ENCODE measurements around the gene ASF1A.

Gene ASF1A

GRCh38 chr6:118859517-118860064, 34.4 kb upstream of the ASF1A start:
- no peak overlapping the region for H3K18ac ChIP-seq (ENCODE audit: low read length)
- H2BK5ac ChIP-seq (ENCODE audit: low read depth, low read length, poor library complexity): no peak overlapping the region
- H3K9me3 ChIP-seq (ENCODE audit: insufficient read depth, low read depth, low read length): no peaks in the 10 kb centered on the region
- no peak overlapping the region for H3K9ac ChIP-seq (ENCODE audit: low read length)
- H3K36me3 ChIP-seq (ENCODE audit: control insufficient read depth in 1 of 2, insufficient read depth in 2 of 2, low read length in 2 of 2): no peaks in the 10 kb centered on the region
- H4K91ac ChIP-seq (ENCODE audit: low read depth, low read length): no peak overlapping the region
- no peak for DNase-seq
- H4K12ac ChIP-seq (ENCODE audit: low read depth, low read length): no peak overlapping the region
- no peak overlapping the region for H2BK120ac ChIP-seq (ENCODE audit: insufficient read depth, low read length, poor library complexity)
- H3K79me2 ChIP-seq (ENCODE audit: control insufficient read depth, insufficient read depth, low read length, poor library complexity): no peaks in the 10 kb centered on the region
- H2BK12ac ChIP-seq (ENCODE audit: low read length): no peak overlapping the region
- H2AFZ ChIP-seq (ENCODE audit: insufficient read depth, low read length, poor library complexity): no peak overlapping the region
- peaks cover 0 to 3% of the 10 kb centered on the region in 2 experiments for H3K4me1 ChIP-seq (ENCODE audit: control insufficient read depth in 1 of 2, insufficient read depth in 2 of 2, low read length in 2 of 2)
- no peak overlapping the region for H3K4me3 ChIP-seq (ENCODE audit: low read depth, low read length)
- H3K4ac ChIP-seq (ENCODE audit: low read depth, low read length): no peak overlapping the region
- H3K4me2 ChIP-seq (ENCODE audit: low read length): no peak overlapping the region
- WGBS (ENCODE audit: extremely low coverage, insufficient coverage, insufficient read length): no CpG with 5 or more reads among the region's 3 CpGs
- no peak overlapping the region for H3K14ac ChIP-seq (ENCODE audit: low read length)
- no peak overlapping the region for H3K27ac ChIP-seq (ENCODE audit: low read depth, low read length)
- H4K8ac ChIP-seq (ENCODE audit: low read depth, low read length): no peak overlapping the region
- no peak overlapping the region for H3K23ac ChIP-seq (ENCODE audit: low read length)
- no peak overlapping the region for H2AK5ac ChIP-seq (ENCODE audit: low read length)
- H3K27me3 ChIP-seq (ENCODE audit: insufficient read depth, low read length): no peaks in the 10 kb centered on the region
- H3K79me1 ChIP-seq (ENCODE audit: low read length): no peaks in the 10 kb centered on the region

GRCh38 chr6:118860363-118860762, 33.6 kb upstream of the ASF1A start:
- no peak overlapping the region for H3K4me3 ChIP-seq (ENCODE audit: low read depth, low read length)
- no peak overlapping the region for H2BK5ac ChIP-seq (ENCODE audit: low read depth, low read length, poor library complexity)
- H3K27me3 ChIP-seq (ENCODE audit: insufficient read depth, low read length): no peaks in the 10 kb centered on the region
- no peaks in the 10 kb centered on the region for H3K79me2 ChIP-seq (ENCODE audit: control insufficient read depth, insufficient read depth, low read length, poor library complexity)
- peaks cover 0 to 3% of the 10 kb centered on the region in 2 experiments for H3K4me1 ChIP-seq (ENCODE audit: control insufficient read depth in 1 of 2, insufficient read depth in 2 of 2, low read length in 2 of 2)
- no peak overlapping the region for H2BK120ac ChIP-seq (ENCODE audit: insufficient read depth, low read length, poor library complexity)
- H3K27ac ChIP-seq (ENCODE audit: low read depth, low read length): no peak overlapping the region
- H4K8ac ChIP-seq (ENCODE audit: low read depth, low read length): no peak overlapping the region
- no peak overlapping the region for H3K9ac ChIP-seq (ENCODE audit: low read length)
- H3K36me3 ChIP-seq (ENCODE audit: control insufficient read depth in 1 of 2, insufficient read depth in 2 of 2, low read length in 2 of 2): no peaks in the 10 kb centered on the region
- no peaks in the 10 kb centered on the region for H3K79me1 ChIP-seq (ENCODE audit: low read length)
- H2AK5ac ChIP-seq (ENCODE audit: low read length): no peak overlapping the region
- no peak overlapping the region for H3K4ac ChIP-seq (ENCODE audit: low read depth, low read length)
- H2BK12ac ChIP-seq (ENCODE audit: low read length): no peak overlapping the region
- no peak overlapping the region for H3K14ac ChIP-seq (ENCODE audit: low read length)
- no peak overlapping the region for H4K12ac ChIP-seq (ENCODE audit: low read depth, low read length)
- H3K18ac ChIP-seq (ENCODE audit: low read length): no peak overlapping the region
- WGBS (ENCODE audit: extremely low coverage, insufficient coverage, insufficient read length): no CpG with 5 or more reads among the region's 1 CpG
- H3K4me2 ChIP-seq (ENCODE audit: low read length): no peak overlapping the region
- H3K9me3 ChIP-seq (ENCODE audit: insufficient read depth, low read depth, low read length): no peaks in the 10 kb centered on the region
- no peak overlapping the region for H2AFZ ChIP-seq (ENCODE audit: insufficient read depth, low read length, poor library complexity)
- DNase-seq: no peak
- H3K23ac ChIP-seq (ENCODE audit: low read length): no peak overlapping the region
- H4K91ac ChIP-seq (ENCODE audit: low read depth, low read length): no peak overlapping the region

- H3K4me3 ChIP-seq (ENCODE audit: low read depth, low read length): no peak overlapping the region
- H3K79me2 ChIP-seq (ENCODE audit: control insufficient read depth, insufficient read depth, low read length, poor library complexity): no peaks in the 10 kb centered on the region
- no peaks in the 10 kb centered on the region for H3K79me1 ChIP-seq (ENCODE audit: low read length)
- no peak overlapping the region for H3K18ac ChIP-seq (ENCODE audit: low read length)
- H3K23ac ChIP-seq (ENCODE audit: low read length): no peak overlapping the region
- H3K4me1 ChIP-seq (ENCODE audit: control insufficient read depth in 1 of 2, insufficient read depth in 2 of 2, low read length in 2 of 2): peaks cover 0 to 3% of the 10 kb centered on the region in 2 experiments
- H3K27ac ChIP-seq (ENCODE audit: low read depth, low read length): no peak overlapping the region
- no CpG with 5 or more reads among the region's 10 CpGs for WGBS (ENCODE audit: extremely low coverage, insufficient coverage, insufficient read length)
- no peak overlapping the region for H2BK12ac ChIP-seq (ENCODE audit: low read length)
- H3K36me3 ChIP-seq (ENCODE audit: control insufficient read depth in 1 of 2, insufficient read depth in 2 of 2, low read length in 2 of 2): no peaks in the 10 kb centered on the region
- H2AK5ac ChIP-seq (ENCODE audit: low read length): no peak overlapping the region
- H4K12ac ChIP-seq (ENCODE audit: low read depth, low read length): no peak overlapping the region
- no peak overlapping the region for H4K8ac ChIP-seq (ENCODE audit: low read depth, low read length)
- H3K27me3 ChIP-seq (ENCODE audit: insufficient read depth, low read length): no peaks in the 10 kb centered on the region
- no peak overlapping the region for H4K91ac ChIP-seq (ENCODE audit: low read depth, low read length)
- H2AFZ ChIP-seq (ENCODE audit: insufficient read depth, low read length, poor library complexity): no peak overlapping the region
- H3K9ac ChIP-seq (ENCODE audit: low read length): peak overlapping the region; percentile 23
- no peak overlapping the region for H3K4ac ChIP-seq (ENCODE audit: low read depth, low read length)
- no peak overlapping the region for H2BK5ac ChIP-seq (ENCODE audit: low read depth, low read length, poor library complexity)
- no peak for DNase-seq
- no peak overlapping the region for H3K14ac ChIP-seq (ENCODE audit: low read length)
- no peak overlapping the region for H2BK120ac ChIP-seq (ENCODE audit: insufficient read depth, low read length, poor library complexity)
- no peak overlapping the region for H3K4me2 ChIP-seq (ENCODE audit: low read length)
- no peaks in the 10 kb centered on the region for H3K9me3 ChIP-seq (ENCODE audit: insufficient read depth, low read depth, low read length)
Observed at GRCh38 chr6:118860880-118861279, 33.1 kb upstream of the ASF1A start.

DNA sequence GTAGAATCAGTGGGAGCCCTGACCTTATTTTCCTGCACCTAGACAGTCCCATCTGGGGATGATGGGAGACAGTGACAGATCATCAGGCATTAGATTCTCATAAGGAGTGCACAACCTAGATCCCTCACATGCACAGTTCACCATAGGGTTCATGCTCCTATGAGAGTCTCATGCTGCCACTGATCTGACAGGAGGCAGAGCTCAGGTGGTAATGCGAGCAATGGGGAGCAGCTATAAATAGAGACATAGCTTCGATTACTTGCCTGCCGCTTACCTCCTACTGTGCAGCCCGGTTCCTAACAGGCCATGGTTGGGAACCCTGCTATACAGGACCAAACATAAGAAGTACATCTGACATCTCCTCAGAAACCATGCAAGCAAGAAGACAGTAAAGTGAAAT, 31.5 kb upstream of the ASF1A start:
- WGBS (ENCODE audit: extremely low coverage, insufficient coverage, insufficient read length): no CpG with 5 or more reads among the region's 4 CpGs

More for the DNA sequence above, 31.5 kb upstream of the ASF1A start:
- H3K27me3 ChIP-seq (ENCODE audit: insufficient read depth, low read length): no peaks in the 10 kb centered on the region
- no peak overlapping the region for H3K4ac ChIP-seq (ENCODE audit: low read depth, low read length)
- no peak overlapping the region for H3K4me3 ChIP-seq (ENCODE audit: low read depth, low read length)
- H3K79me2 ChIP-seq (ENCODE audit: control insufficient read depth, insufficient read depth, low read length, poor library complexity): no peaks in the 10 kb centered on the region
- H3K18ac ChIP-seq (ENCODE audit: low read length): no peak overlapping the region
- no peak overlapping the region for H3K9ac ChIP-seq (ENCODE audit: low read length)
- no peak overlapping the region for H2BK12ac ChIP-seq (ENCODE audit: low read length)
- no peaks in the 10 kb centered on the region for H3K36me3 ChIP-seq (ENCODE audit: control insufficient read depth in 1 of 2, insufficient read depth in 2 of 2, low read length in 2 of 2)
- no peak overlapping the region for H2BK5ac ChIP-seq (ENCODE audit: low read depth, low read length, poor library complexity)
- H3K4me1 ChIP-seq (ENCODE audit: control insufficient read depth in 1 of 2, insufficient read depth in 2 of 2, low read length in 2 of 2): no peaks in the 10 kb centered on the region
- no peaks in the 10 kb centered on the region for H3K79me1 ChIP-seq (ENCODE audit: low read length)
- no peak overlapping the region for H2AFZ ChIP-seq (ENCODE audit: insufficient read depth, low read length, poor library complexity)
- H3K9me3 ChIP-seq (ENCODE audit: insufficient read depth, low read depth, low read length): no peaks in the 10 kb centered on the region
- H4K91ac ChIP-seq (ENCODE audit: low read depth, low read length): no peak overlapping the region
- no peak overlapping the region for H4K12ac ChIP-seq (ENCODE audit: low read depth, low read length)
- H3K14ac ChIP-seq (ENCODE audit: low read length): no peak overlapping the region
- no peak overlapping the region for H3K27ac ChIP-seq (ENCODE audit: low read depth, low read length)
- H2BK120ac ChIP-seq (ENCODE audit: insufficient read depth, low read length, poor library complexity): no peak overlapping the region
- no peak overlapping the region for H3K23ac ChIP-seq (ENCODE audit: low read length)
- no peak overlapping the region for H3K4me2 ChIP-seq (ENCODE audit: low read length)
- DNase-seq: no peak
- no peak overlapping the region for H2AK5ac ChIP-seq (ENCODE audit: low read length)
- no peak overlapping the region for H4K8ac ChIP-seq (ENCODE audit: low read depth, low read length)

Measured in trophoblast cell (in vitro differentiated cells and primary cell).